Measurements from ENCODE around the gene ATP8B4.

- TF ChIP-seq CTCF (IDR thresholded peaks at IDR 0.05; ENCODE audit: low read length) (no peak), EZH2 (IDR thresholded peaks at IDR 0.05; ENCODE audit: borderline replicate concordance, low read length) (no peak)
These were observed 20.5 kb downstream of the ATP8B4 start for GRCh38 chr15:50098545-50098944.
